Spleen (tissue), 11 donors: Measurements from ENCODE around the gene KLHL35. TPM values are rescaled to one million over a fixed set of nuclear protein-coding genes. Genes with fewer than 3 reads are reported as not detected.

Source experiments
- DNase-seq: peaks from one replicate; pipeline ENCODE4 v3.0.0-alpha.2; 2020
- H3K27ac ChIP-seq, 8 donors: fragments of 200-600 bp; sonication (generic) in 7 of 8; 1 replicate in 4 of 8; 2 replicates in 4 of 8; pipeline versions ENCODE4 v1.5.0 to v1.8.0; 2016 to 2021; ENCODE audit warnings: inconsistent platforms in 4 of 8, mild to moderate bottlenecking in 4 of 8, moderate library complexity in 1 of 8
- H3K27me3 ChIP-seq, 7 donors: fragments of 200-600 bp; sonication (generic) in 6 of 7; replicated peaks in 1 of 7; 1 replicate in 4 of 7; 2 replicates in 3 of 7; pipeline versions ENCODE4 v1.5.0 to v1.8.0; 2016 to 2021; ENCODE audit warnings: inconsistent platforms in 3 of 7, mild to moderate bottlenecking in 1 of 7
- H3K36me3 ChIP-seq, 6 donors: fragments of 200-600 bp; sonication (generic) in 5 of 6; 1 replicate in 4 of 6; 2 replicates in 2 of 6; pipeline versions ENCODE4 v1.5.0 to v1.8.0; 2016 to 2021; ENCODE audit warnings: inconsistent platforms in 2 of 6
- H3K4me1 ChIP-seq, 6 donors: fragments of 200-600 bp; sonication (generic) in 5 of 6; 1 replicate in 3 of 6; 2 replicates in 3 of 6; pipeline versions ENCODE4 v1.5.0 to v1.8.0; 2016 to 2021; ENCODE audit warnings: inconsistent platforms in 3 of 6
- H3K4me3 ChIP-seq, 8 donors: fragments of 200-600 bp; sonication (generic) in 7 of 8; 1 replicate in 4 of 8; 2 replicates in 4 of 8; pipeline versions ENCODE4 v1.5.0 to v1.8.0; 2016 to 2021; ENCODE audit warnings: inconsistent platforms in 4 of 8, mild to moderate bottlenecking in 4 of 8, moderate library complexity in 2 of 8
- H3K9me3 ChIP-seq, 8 donors: fragments of 200-600 bp; sonication (generic) in 7 of 8; 1 replicate in 4 of 8; 2 replicates in 4 of 8; pipeline versions ENCODE4 v1.5.0 to v1.8.0; 2016 to 2021; ENCODE audit warnings: inconsistent platforms in 4 of 8
- CTCF ChIP-seq, 11 experiments: fragments of 200-600 bp in 7 of 11; fragments of 450-650 bp in 4 of 11; sonication (generic) in 4 of 11; IDR thresholded peaks in 8 of 11; conservative IDR thresholded peaks in 3 of 11; 1 replicate in 7 of 11; 2 replicates in 4 of 11; pipeline versions ENCODE4 v1.4.0 to v1.8.0; 2016 to 2021; ENCODE audit warnings: antibody characterized with exemption in 11 of 11, inconsistent platforms in 4 of 11, mild to moderate bottlenecking in 1 of 11
- POLR2A ChIP-seq, 3 donors: fragments of 450-650 bp; IDR thresholded peaks; one replicate each; pipeline ENCODE4 v1.5.1; 2017; ENCODE audit warnings: antibody characterized with exemption in 3 of 3, mild to moderate bottlenecking in 1 of 3
- POLR2AphosphoS5 ChIP-seq, 3 donors: sonication (generic); formaldehyde crosslinking; IDR thresholded peaks; one replicate each; pipeline ENCODE4 v1.5.1; 2017; ENCODE audit warnings: antibody characterized with exemption in 3 of 3
- WGBS, 5 donors: extraction: QIAGEN DNeasy Blood & Tissue Kit in 3 of 5; methylation state at CpG; one replicate each; pipeline versions ENCODE4 v1.1.5 to v1.1.7; 2013 to 2018; 5-methylcytosine and 5-hydroxymethylcytosine counted together
- intact Hi-C: fragments of 100-400 bp; cut with DNase I; formaldehyde crosslinking; loops from one replicate; pipeline ENCODE4 v1.15.0; 2023; ENCODE audit warnings: low total_unique reads
- polyA plus RNA-seq, 3 donors: library from polyadenylated mRNA; stranded (reverse); fragments of 200-250 nt; gene quantifications; one replicate each; pipeline ENCODE4 v1.2.1, GENCODE V29; 2013
- small RNA-seq, 4 donors: library from RNA; depleted of rRNA; stranded (forward); fragments of <200 nt; gene quantifications; one replicate each; pipeline ENCODE3, GENCODE V24; 2016
- total RNA-seq, 7 donors: library from RNA; depleted of rRNA in 3 of 7; stranded (reverse); fragments of >200 nt in 3 of 7; fragmentation: NEBNext Ultra II Directional in 4 of 7; extraction: Animal tissue kit (Norgen Biotek cat#: 25700) in 4 of 7; gene quantifications; one replicate each; pipeline versions ENCODE4 v1.1.0 to v1.2.1, GENCODE V29; 2016 to 2021
- donor health status: healthy with polysubstance abuse.
- donor health status: DM: no; HTN: no; CAD: no; lungs with moderate emphysema.
- donor health status: DM: no; HTN: no; CAD: no.
- donor health status: Bipolar disorder and iron deficiency.
- donor health status: healthy.
- donor health status: DM: no; HTN: no; CAD: no.
- donor health status: DM: yes; HTN: yes; CAD: no.

The KLHL35 gene
- total and polyA plus RNA-seq, 10 donors, result 0.19 to 3.8 (median 2.1) TPM

- intact Hi-C loops, result loop anchor here (10.0 kb wide), 1 partner anchor 451 kb away; no protein-coding TSS in a partner anchor
- no peaks in the 10 kb centered on the region for H3K27me3 ChIP-seq
- WGBS, 5 donors, result 70 to 87% (median 75%) methylated on average over 9 of the region's 9 CpGs
- no peak for DNase-seq
- no peaks in the 10 kb centered on the region for H3K9me3 ChIP-seq
- H3K4me1 ChIP-seq, result peaks cover 0 to 25% (median 5%) of the 10 kb centered on the region in 6 donors
- H3K27ac ChIP-seq, result no peak overlapping the region
- no peak overlapping the region for H3K4me3 ChIP-seq
- TF ChIP-seq POLR2AphosphoS5 (IDR thresholded peaks at IDR 0.05), result no peak
- TF ChIP-seq CTCF (IDR thresholded peaks at IDR 0.05 in 8 of 11, conservative IDR thresholded peaks at IDR 0.05 in 3 of 11), result peak in 2 of 11 experiments; percentile 13 to 14
- no peaks in the 10 kb centered on the region for H3K36me3 ChIP-seq
Observed at GRCh38 chr11:75376175-75376574, 56.8 kb downstream of the KLHL35 start.

GRCh38 chr11:75375626-75376025 lies 57.4 kb downstream of the KLHL35 start:
- Histone ChIP-seq H3K27me3 (no peaks in the 10 kb centered on the region), H3K4me1 (peaks cover 0 to 20% (median 3%) of the 10 kb centered on the region in 6 donors), H3K4me3 (no peak overlapping the region), H3K9me3 (no peaks in the 10 kb centered on the region), H3K27ac (no peak overlapping the region), H3K36me3 (no peaks in the 10 kb centered on the region)
- WGBS, 5 donors, result 86 to 97% (median 92%) methylated on average over 8 of the region's 8 CpGs
- DNase-seq, result no peak
- intact Hi-C loops, result loop anchor here (10.0 kb wide), 1 partner anchor 451 kb away; no protein-coding TSS in a partner anchor
- no peak for TF ChIP-seq POLR2AphosphoS5 (IDR thresholded peaks at IDR 0.05)
- TF ChIP-seq CTCF (IDR thresholded peaks at IDR 0.05 in 8 of 11, conservative IDR thresholded peaks at IDR 0.05 in 3 of 11), result no peak
- no peak for TF ChIP-seq POLR2A (IDR thresholded peaks at IDR 0.05)

- Histone ChIP-seq H3K4me1 (peaks cover 0 to 28% (median 11%) of the 10 kb centered on the region in 6 donors), H3K27ac (no peak overlapping the region), H3K36me3 (no peaks in the 10 kb centered on the region), H3K4me3 (no peak overlapping the region), H3K9me3 (no peaks in the 10 kb centered on the region), H3K27me3 (no peaks in the 10 kb centered on the region)
- intact Hi-C loops, result loop anchor here (10.0 kb wide), 1 partner anchor 450 kb away; no protein-coding TSS in a partner anchor
- 94 to 99% (median 95%) methylated on average over 4 of the region's 4 CpGs for WGBS, 5 donors
- no peak for TF ChIP-seq CTCF (IDR thresholded peaks at IDR 0.05 in 8 of 11, conservative IDR thresholded peaks at IDR 0.05 in 3 of 11)
- no peak for TF ChIP-seq POLR2AphosphoS5 (IDR thresholded peaks at IDR 0.05)
- TF ChIP-seq POLR2A (IDR thresholded peaks at IDR 0.05), result no peak
- DNase-seq, result no peak
Observed at GRCh38 chr11:75374646-75375045, 58.4 kb downstream of the KLHL35 start.

GRCh38 chr11:75373201-75373600 lies 59.8 kb downstream of the KLHL35 start:
- WGBS, 5 donors, result 89 to 98% (median 92%) methylated on average over 8 of the region's 8 CpGs
- H3K36me3 ChIP-seq, result no peaks in the 10 kb centered on the region
- no peak overlapping the region for H3K4me3 ChIP-seq
- H3K9me3 ChIP-seq, result peaks cover 0 to 12% (median 10%) of the 10 kb centered on the region in 8 donors
- H3K27ac ChIP-seq, result no peak overlapping the region
- H3K4me1 ChIP-seq, result peaks cover 0 to 32% (median 14%) of the 10 kb centered on the region in 6 donors
- TF ChIP-seq POLR2AphosphoS5 (IDR thresholded peaks at IDR 0.05) (no peak), POLR2A (IDR thresholded peaks at IDR 0.05) (no peak), CTCF (IDR thresholded peaks at IDR 0.05 in 8 of 11, conservative IDR thresholded peaks at IDR 0.05 in 3 of 11) (no peak)
- intact Hi-C loops, result loop anchor here (10.0 kb wide), 1 partner anchor 448 kb away; no protein-coding TSS in a partner anchor
- no peaks in the 10 kb centered on the region for H3K27me3 ChIP-seq
- no peak for DNase-seq

Small RNA genes lying within 50 kb of the gene (small RNA-seq; reads per million reads assigned to genes)
- gene SNORD15A (0 reads per million in 4 donors), gene SNORD15B (79.7 to 194 (median 117) reads per million in 4 donors)

Other genes starting within 250 kb of the KLHL35 start
- under 1 TPM in 4 of 7 donors, not detected in 3; 0.16 to 0.59 (median 0.23) TPM for gene TPBGL, start 192.4 kb downstream of the KLHL35 start, total RNA-seq
- gene TPBGL, start 192.4 kb downstream of the KLHL35 start, polyA plus RNA-seq, result under 1 TPM; 0.10 to 0.15 (median 0.11) TPM
- 100 to 1,000 TPM in 3 of 7 donors, 10 to 100 TPM in 4; 77.7 to 139 (median 84.8) TPM for gene ARRB1, start 81.5 kb downstream of the KLHL35 start, total RNA-seq
- gene ARRB1, start 81.5 kb downstream of the KLHL35 start, polyA plus RNA-seq, result 10 to 100 TPM; 11.6 to 49.3 (median 13.1) TPM
- gene RPS3, start 33.7 kb downstream of the KLHL35 start, total RNA-seq, result 1,000 to 10,000 TPM; 1,482 to 2,624 (median 2,197) TPM
- gene RPS3, start 33.7 kb downstream of the KLHL35 start, polyA plus RNA-seq, result 1,000 to 10,000 TPM; 4,940 to 5,449 (median 5,352) TPM
- 100 to 1,000 TPM in 6 of 7 donors, 10 to 100 TPM in 1; 97.0 to 273 (median 144) TPM for gene GDPD5, start 92.7 kb upstream of the KLHL35 start, total RNA-seq
- gene GDPD5, start 92.7 kb upstream of the KLHL35 start, polyA plus RNA-seq, result 100 to 1,000 TPM in 2 of 3 donors, 10 to 100 TPM in 1; 44.6 to 248 (median 147) TPM
- gene SERPINH1, start 129.1 kb upstream of the KLHL35 start, total RNA-seq, result 100 to 1,000 TPM in 2 of 7 donors, 10 to 100 TPM in 5; 54.9 to 145 (median 87.5) TPM
- 10 to 100 TPM; 19.0 to 39.1 (median 33.0) TPM for gene SERPINH1, start 129.1 kb upstream of the KLHL35 start, polyA plus RNA-seq
- 1 to 10 TPM; 1.4 to 3.3 (median 2.2) TPM for gene MAP6, start 235.8 kb upstream of the KLHL35 start, total RNA-seq
- gene MAP6, start 235.8 kb upstream of the KLHL35 start, polyA plus RNA-seq, result 1 to 10 TPM; 1.3 to 9.0 (median 5.2) TPM